HT1080 (cell line): ENCODE results near the gene CEP164. TPM values are rescaled to one million over a fixed set of nuclear protein-coding genes. Genes with fewer than 3 reads are reported as not detected.

Experiments
- DNase-seq: peaks from one replicate; pipeline ENCODE4 v3.0.0-alpha.2; 2015; ENCODE audit warnings: low read depth
- polyA plus RNA-seq, 2 experiments: library from polyadenylated mRNA; depleted of rRNA; stranded (reverse); fragments of >200 nt; gene quantifications; 2 replicates each; pipeline ENCODE4 v1.2.3, GENCODE V29; 2015
- total RNA-seq: library from RNA; depleted of rRNA; stranded (reverse); fragments of >200 nt; shearing (Covaris generic); gene quantifications from 2 replicates; pipeline ENCODE4 v1.2.3, GENCODE V29; 2014; rRNA removed

Gene CEP164
- total RNA-seq, result 41.4 and 42.9 TPM in 2 replicates
- 19.0 and 25.2 TPM in 2 replicates for polyA plus RNA-seq (2015; cell fraction: cytosol; rRNA removed)
- 76.7 and 85.1 TPM in 2 replicates for polyA plus RNA-seq (2015; cell fraction: nucleus; rRNA removed)

- DNase-seq, result peak; percentile 96
Observed at GRCh38 chr11:117327567-117328374, at the start of gene CEP164. Gene CEP164, plus strand, starts transcription at chr11:117327854. Its CDS starts 10,733 bp downstream, at chr11:117338587.

GRCh38 chr11:117278347-117278746 lies 49.3 kb upstream of the CEP164 start:
- DNase-seq, result no peak

GRCh38 chr11:117279711-117280376 lies 47.8 kb upstream of the CEP164 start:
- no peak for DNase-seq

- peak; percentile 98 for DNase-seq
Observed at GRCh38 chr11:117281159-117281558, 46.5 kb upstream of the CEP164 start.

GRCh38 chr11:117281869-117282268 lies 45.8 kb upstream of the CEP164 start:
- no peak for DNase-seq

GRCh38 chr11:117282956-117283355 lies 44.7 kb upstream of the CEP164 start:
- no peak for DNase-seq

GRCh38 chr11:117284053-117284452 lies 43.6 kb upstream of the CEP164 start:
- DNase-seq, result no peak

GRCh38 chr11:117286588-117286987 lies 41.1 kb upstream of the CEP164 start:
- no peak for DNase-seq

- DNase-seq, result no peak
Observed at GRCh38 chr11:117287668-117288067, 40.0 kb upstream of the CEP164 start.

- DNase-seq, result no peak
Observed at GRCh38 chr11:117289795-117290194, 37.9 kb upstream of the CEP164 start.

GRCh38 chr11:117290809-117291396 lies 36.8 kb upstream of the CEP164 start, which contains the start of gene BACE1-AS:
Gene BACE1-AS, plus strand, starts transcription at chr11:117291346.
- no peak for DNase-seq

GRCh38 chr11:117292616-117293015 lies 35.0 kb upstream of the CEP164 start:
- no peak for DNase-seq

GRCh38 chr11:117295438-117296137 lies 32.1 kb upstream of the CEP164 start:
- no peak for DNase-seq

- DNase-seq, result no peak
Observed at GRCh38 chr11:117296881-117297280, 30.8 kb upstream of the CEP164 start.

GRCh38 chr11:117298195-117298594 lies 29.5 kb upstream of the CEP164 start:
- DNase-seq, result no peak

- no peak for DNase-seq
Observed at GRCh38 chr11:117299351-117300282, 28.0 kb upstream of the CEP164 start.

GRCh38 chr11:117300283-117300663 lies 27.4 kb upstream of the CEP164 start:
- DNase-seq, result no peak

GRCh38 chr11:117300773-117301172 lies 26.9 kb upstream of the CEP164 start:
- no peak for DNase-seq

- DNase-seq, result no peak
Observed at GRCh38 chr11:117302228-117302627, 25.4 kb upstream of the CEP164 start.

GRCh38 chr11:117303101-117303500 lies 24.6 kb upstream of the CEP164 start:
- no peak for DNase-seq
